HepG2 (cell line): ENCODE measurements around the gene NUP93.

Source experiments
- ESRRA ChIP-seq: sonication (generic); formaldehyde crosslinking; IDR thresholded peaks from 2 replicates; pipeline ENCODE4 v1.5.1; 2020; ENCODE audit warnings: mild to moderate bottlenecking, low read depth, missing genetic modification reagents
- FOSL1 ChIP-seq: sonication (generic); formaldehyde crosslinking; IDR thresholded peaks from 2 replicates; pipeline ENCODE4 v1.9.0; 2021; ENCODE audit warnings: missing genetic modification reagents, borderline replicate concordance
- IKZF1 ChIP-seq: fragments of 450-650 bp; IDR thresholded peaks from 2 replicates; pipeline ENCODE4 v1.7.1; 2016
- NFE2L1 ChIP-seq: sonication (generic); formaldehyde crosslinking; IDR thresholded peaks from 2 replicates; pipeline ENCODE4 v1.4.0; 2020; ENCODE audit warnings: missing genetic modification reagents, mild to moderate bottlenecking, borderline replicate concordance
- POLR2AphosphoS5 ChIP-seq: IDR thresholded peaks from 2 replicates; pipeline ENCODE4 v1.6.1; 2012; ENCODE audit warnings: low read depth, low read length
- PRMT3 ChIP-seq: sonication (generic); formaldehyde crosslinking; IDR thresholded peaks from 2 replicates; pipeline ENCODE4 v1.8.1; 2022; ENCODE audit warnings: low read depth, mild to moderate bottlenecking, moderate library complexity, missing genetic modification reagents, borderline replicate concordance
- TF ChIP-seq, protein P1 (sequence below): sonication (generic); formaldehyde crosslinking; IDR thresholded peaks from 2 replicates; pipeline ENCODE4 v1.5.0; 2020; ENCODE audit warnings: mild to moderate bottlenecking, missing genetic modification reagents, moderate library complexity

DNA sequence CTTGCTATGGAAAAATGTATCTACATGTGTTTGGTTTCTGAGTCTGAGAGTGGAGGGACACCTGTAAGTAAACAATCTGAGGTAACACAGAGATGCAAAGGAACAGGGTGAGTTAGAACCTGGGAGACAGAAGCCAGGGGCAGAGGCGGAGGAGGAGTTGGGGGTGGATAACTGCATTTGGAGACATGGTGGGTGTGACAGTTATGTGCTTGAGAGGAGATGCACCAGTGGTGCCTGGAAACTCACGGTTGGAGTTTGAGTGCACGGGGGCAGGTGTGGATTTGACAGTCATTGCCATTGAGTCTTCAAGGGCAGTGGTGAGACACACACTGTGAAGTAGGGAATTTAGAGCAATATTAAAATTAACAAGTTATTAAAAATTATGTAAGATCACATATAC lies 6.5 kb downstream of the NUP93 start:
- TF ChIP-seq POLR2AphosphoS5 = no peak
- TF ChIP-seq FOSL1 (CRISPR knock-in tag) = no peak
- TF ChIP-seq PRMT3 (CRISPR knock-in tag) = no peak
- TF ChIP-seq NFE2L1 (CRISPR knock-in tag) = no peak
- TF ChIP-seq ESRRA = no peak
- TF ChIP-seq, protein P1, sequence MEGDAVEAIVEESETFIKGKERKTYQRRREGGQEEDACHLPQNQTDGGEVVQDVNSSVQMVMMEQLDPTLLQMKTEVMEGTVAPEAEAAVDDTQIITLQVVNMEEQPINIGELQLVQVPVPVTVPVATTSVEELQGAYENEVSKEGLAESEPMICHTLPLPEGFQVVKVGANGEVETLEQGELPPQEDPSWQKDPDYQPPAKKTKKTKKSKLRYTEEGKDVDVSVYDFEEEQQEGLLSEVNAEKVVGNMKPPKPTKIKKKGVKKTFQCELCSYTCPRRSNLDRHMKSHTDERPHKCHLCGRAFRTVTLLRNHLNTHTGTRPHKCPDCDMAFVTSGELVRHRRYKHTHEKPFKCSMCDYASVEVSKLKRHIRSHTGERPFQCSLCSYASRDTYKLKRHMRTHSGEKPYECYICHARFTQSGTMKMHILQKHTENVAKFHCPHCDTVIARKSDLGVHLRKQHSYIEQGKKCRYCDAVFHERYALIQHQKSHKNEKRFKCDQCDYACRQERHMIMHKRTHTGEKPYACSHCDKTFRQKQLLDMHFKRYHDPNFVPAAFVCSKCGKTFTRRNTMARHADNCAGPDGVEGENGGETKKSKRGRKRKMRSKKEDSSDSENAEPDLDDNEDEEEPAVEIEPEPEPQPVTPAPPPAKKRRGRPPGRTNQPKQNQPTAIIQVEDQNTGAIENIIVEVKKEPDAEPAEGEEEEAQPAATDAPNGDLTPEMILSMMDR = no peak
- TF ChIP-seq IKZF1 = no peak
